Loucy (cell line): ENCODE data around the gene TMEM161A.

Experiments
- H2AFZ ChIP-seq: fragments of 200-600 bp; sonication (generic); 2 replicates; pipeline ENCODE4 v1.6.0; 2016; ENCODE audit warnings: antibody characterized with exemption, mild to moderate bottlenecking, low read length, moderate library complexity
- H3F3A ChIP-seq: fragments of 200-600 bp; 2 replicates; pipeline ENCODE4 v1.6.0; 2016; ENCODE audit warnings: antibody characterized with exemption, low read depth, mild to moderate bottlenecking
- H3K27me3 ChIP-seq: fragments of 200-600 bp; sonication (generic); 2 replicates; pipeline ENCODE4 v1.6.1; 2014; ENCODE audit warnings: low read length, mild to moderate bottlenecking; ENCODE audit not compliant: insufficient read depth, poor library complexity, severe bottlenecking
- H3K36me3 ChIP-seq: fragments of 200-600 bp; sonication (generic); 2 replicates; pipeline ENCODE4 v1.6.1; 2016; ENCODE audit warnings: low read length; ENCODE audit not compliant: insufficient read depth
- H3K4me1 ChIP-seq: fragments of 200-600 bp; sonication (generic); 2 replicates; pipeline ENCODE4 v1.5.1; 2014; ENCODE audit warnings: low read length, mild to moderate bottlenecking; ENCODE audit not compliant: insufficient read depth, poor library complexity, severe bottlenecking
- H3K4me2 ChIP-seq: fragments of 200-600 bp; sonication (generic); 2 replicates; pipeline ENCODE4 v1.6.0; 2014; ENCODE audit warnings: antibody characterized with exemption, low read length, low read depth, mild to moderate bottlenecking; ENCODE audit not compliant: poor library complexity, severe bottlenecking
- H3K4me3 ChIP-seq: fragments of 200-600 bp; sonication (generic); 2 replicates; pipeline ENCODE4 v1.5.1; 2014; ENCODE audit warnings: low read length, mild to moderate bottlenecking, mixed read lengths; ENCODE audit not compliant: poor library complexity, severe bottlenecking
- H3K79me2 ChIP-seq: fragments of 200-600 bp; sonication (generic); 2 replicates; pipeline ENCODE4 v1.6.1; 2014; ENCODE audit warnings: low read length; ENCODE audit not compliant: insufficient read depth
- H3K9ac ChIP-seq: fragments of 200-600 bp; sonication (generic); 2 replicates; pipeline ENCODE4 v1.6.0; 2014; ENCODE audit warnings: mild to moderate bottlenecking, low read depth, low read length, moderate library complexity; ENCODE audit not compliant: poor library complexity, severe bottlenecking
- H3K9me2 ChIP-seq: fragments of 200-600 bp; sonication (generic); replicated peaks from 2 replicates; pipeline ENCODE4 v1.6.1; 2016; ENCODE audit warnings: low read depth, low read length, mixed read lengths
- H3K9me3 ChIP-seq: fragments of 200-600 bp; sonication (generic); 2 replicates; pipeline ENCODE4 v1.6.1; 2014; ENCODE audit warnings: mild to moderate bottlenecking, antibody characterized with exemption, low read length, low read depth; ENCODE audit not compliant: insufficient read depth
- H4K20me1 ChIP-seq: fragments of 200-600 bp; sonication (generic); 2 replicates; pipeline ENCODE4 v1.6.0; 2014; ENCODE audit warnings: antibody characterized with exemption, low read length, mild to moderate bottlenecking; ENCODE audit not compliant: insufficient read depth, poor library complexity, severe bottlenecking
- EZH2phosphoT487 ChIP-seq: fragments of 200-600 bp; IDR thresholded peaks from 2 replicates; pipeline ENCODE4 v1.6.1; 2018; ENCODE audit warnings: antibody characterized with exemption, mild to moderate bottlenecking, moderate library complexity, borderline replicate concordance
- TF ChIP-seq, protein P1 (sequence below): fragments of 200-600 bp; sonication (generic); conservative IDR thresholded peaks from 2 replicates; pipeline ENCODE4 v1.5.1; 2014; ENCODE audit warnings: mild to moderate bottlenecking, antibody characterized with exemption, low read length

TMEM161A gene

DNA sequence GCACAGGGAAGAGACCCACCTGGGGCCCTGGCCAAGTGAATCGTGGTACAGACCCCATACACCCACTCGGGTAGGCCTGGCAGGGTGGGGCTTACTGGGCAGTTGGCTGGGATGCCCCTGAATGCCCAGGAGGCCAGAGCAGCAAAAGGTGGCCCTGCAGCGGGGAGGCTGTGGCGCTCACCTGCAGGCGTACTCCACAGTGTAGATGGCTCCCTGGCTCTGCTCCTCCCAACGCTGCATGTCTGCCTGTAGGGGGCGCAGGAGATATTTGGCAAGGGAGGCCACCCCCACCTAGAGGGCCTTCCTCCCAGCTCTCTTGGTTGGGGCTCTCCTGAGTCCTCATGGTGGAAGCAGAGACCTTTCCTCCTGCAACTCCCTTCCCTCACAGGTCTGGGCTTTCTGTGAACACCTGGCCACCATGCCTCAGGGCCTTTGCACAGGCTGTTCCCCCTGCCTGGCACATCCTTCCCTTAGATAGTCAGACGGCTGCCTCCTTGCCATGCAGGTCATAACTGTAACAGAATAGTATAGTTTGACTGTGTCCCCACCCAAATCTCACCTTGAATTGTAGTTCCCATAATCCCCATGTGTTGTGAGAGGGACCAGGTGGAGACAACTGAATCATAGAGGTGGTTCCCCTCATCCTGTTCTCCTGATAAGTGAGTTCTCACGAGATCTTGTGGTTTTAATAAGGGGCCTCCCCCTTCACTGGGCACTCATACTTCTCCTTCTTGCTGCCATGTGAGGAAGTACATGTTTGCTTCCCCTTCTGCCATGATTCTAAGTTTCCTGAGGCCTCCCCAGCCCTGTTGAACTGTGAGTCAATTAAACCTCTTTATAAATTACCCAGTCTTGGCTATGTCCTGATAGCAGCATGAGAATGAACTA, 47.8 kb upstream of the TMEM161A start:
- peaks cover 21% of the 10 kb centered on the region for H3K79me2 ChIP-seq
- H3K9ac ChIP-seq, result no peak overlapping the region
- no peaks in the 10 kb centered on the region for H3F3A ChIP-seq
- peaks cover under 1% of the 10 kb centered on the region for H4K20me1 ChIP-seq
- TF ChIP-seq, protein P1, sequence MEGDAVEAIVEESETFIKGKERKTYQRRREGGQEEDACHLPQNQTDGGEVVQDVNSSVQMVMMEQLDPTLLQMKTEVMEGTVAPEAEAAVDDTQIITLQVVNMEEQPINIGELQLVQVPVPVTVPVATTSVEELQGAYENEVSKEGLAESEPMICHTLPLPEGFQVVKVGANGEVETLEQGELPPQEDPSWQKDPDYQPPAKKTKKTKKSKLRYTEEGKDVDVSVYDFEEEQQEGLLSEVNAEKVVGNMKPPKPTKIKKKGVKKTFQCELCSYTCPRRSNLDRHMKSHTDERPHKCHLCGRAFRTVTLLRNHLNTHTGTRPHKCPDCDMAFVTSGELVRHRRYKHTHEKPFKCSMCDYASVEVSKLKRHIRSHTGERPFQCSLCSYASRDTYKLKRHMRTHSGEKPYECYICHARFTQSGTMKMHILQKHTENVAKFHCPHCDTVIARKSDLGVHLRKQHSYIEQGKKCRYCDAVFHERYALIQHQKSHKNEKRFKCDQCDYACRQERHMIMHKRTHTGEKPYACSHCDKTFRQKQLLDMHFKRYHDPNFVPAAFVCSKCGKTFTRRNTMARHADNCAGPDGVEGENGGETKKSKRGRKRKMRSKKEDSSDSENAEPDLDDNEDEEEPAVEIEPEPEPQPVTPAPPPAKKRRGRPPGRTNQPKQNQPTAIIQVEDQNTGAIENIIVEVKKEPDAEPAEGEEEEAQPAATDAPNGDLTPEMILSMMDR, result peak; percentile 87
- no peak for TF ChIP-seq EZH2phosphoT487
- H3K27me3 ChIP-seq, result no peaks in the 10 kb centered on the region
- no peaks in the 10 kb centered on the region for H3K9me2 ChIP-seq
- peaks cover 9% of the 10 kb centered on the region for H3K4me1 ChIP-seq
- no peak overlapping the region for H2AFZ ChIP-seq
- no peaks in the 10 kb centered on the region for H3K9me3 ChIP-seq
- no peak overlapping the region for H3K4me2 ChIP-seq
- H3K4me3 ChIP-seq, result no peak overlapping the region
- peaks cover 8% of the 10 kb centered on the region; the same call in 1 of the 2 replicates for H3K36me3 ChIP-seq

DNA sequence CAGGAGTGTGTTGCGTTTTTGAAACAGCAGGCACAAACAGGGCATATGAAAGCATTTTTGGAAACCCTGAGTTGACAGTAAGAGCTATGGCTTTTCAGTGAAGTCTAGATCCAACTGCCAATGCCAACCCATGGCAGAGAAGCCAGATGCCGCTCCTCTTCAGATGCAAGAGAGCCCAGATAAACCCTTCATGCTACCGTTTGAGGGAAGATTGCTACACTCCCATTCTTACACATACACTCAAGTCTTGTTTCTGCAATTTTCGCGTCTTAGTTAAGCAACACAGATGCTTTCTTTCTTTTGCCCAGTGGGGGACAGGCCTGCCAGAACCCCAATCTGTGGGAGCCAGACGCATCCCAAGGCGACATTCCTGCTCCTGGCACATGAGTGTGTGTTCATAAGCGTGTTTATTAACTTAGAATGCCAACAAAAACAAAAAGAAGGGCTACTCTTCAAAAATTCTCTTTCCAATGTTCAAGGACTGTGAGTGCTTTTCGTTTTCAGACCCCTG, 43.3 kb upstream of the TMEM161A start:
- Histone ChIP-seq H4K20me1 (no peaks in the 10 kb centered on the region), H2AFZ (no peak overlapping the region), H3K4me2 (no peak overlapping the region), H3K9me3 (no peaks in the 10 kb centered on the region), H3K4me3 (no peak overlapping the region), H3F3A (no peaks in the 10 kb centered on the region), H3K36me3 (peaks cover 8% of the 10 kb centered on the region; the same call in 1 of the 2 replicates), H3K79me2 (no peaks in the 10 kb centered on the region), H3K9ac (no peak overlapping the region), H3K4me1 (no peaks in the 10 kb centered on the region), H3K27me3 (no peaks in the 10 kb centered on the region), H3K9me2 (no peaks in the 10 kb centered on the region)
- TF ChIP-seq EZH2phosphoT487, result no peak
- TF ChIP-seq, protein P1, result no peak

DNA sequence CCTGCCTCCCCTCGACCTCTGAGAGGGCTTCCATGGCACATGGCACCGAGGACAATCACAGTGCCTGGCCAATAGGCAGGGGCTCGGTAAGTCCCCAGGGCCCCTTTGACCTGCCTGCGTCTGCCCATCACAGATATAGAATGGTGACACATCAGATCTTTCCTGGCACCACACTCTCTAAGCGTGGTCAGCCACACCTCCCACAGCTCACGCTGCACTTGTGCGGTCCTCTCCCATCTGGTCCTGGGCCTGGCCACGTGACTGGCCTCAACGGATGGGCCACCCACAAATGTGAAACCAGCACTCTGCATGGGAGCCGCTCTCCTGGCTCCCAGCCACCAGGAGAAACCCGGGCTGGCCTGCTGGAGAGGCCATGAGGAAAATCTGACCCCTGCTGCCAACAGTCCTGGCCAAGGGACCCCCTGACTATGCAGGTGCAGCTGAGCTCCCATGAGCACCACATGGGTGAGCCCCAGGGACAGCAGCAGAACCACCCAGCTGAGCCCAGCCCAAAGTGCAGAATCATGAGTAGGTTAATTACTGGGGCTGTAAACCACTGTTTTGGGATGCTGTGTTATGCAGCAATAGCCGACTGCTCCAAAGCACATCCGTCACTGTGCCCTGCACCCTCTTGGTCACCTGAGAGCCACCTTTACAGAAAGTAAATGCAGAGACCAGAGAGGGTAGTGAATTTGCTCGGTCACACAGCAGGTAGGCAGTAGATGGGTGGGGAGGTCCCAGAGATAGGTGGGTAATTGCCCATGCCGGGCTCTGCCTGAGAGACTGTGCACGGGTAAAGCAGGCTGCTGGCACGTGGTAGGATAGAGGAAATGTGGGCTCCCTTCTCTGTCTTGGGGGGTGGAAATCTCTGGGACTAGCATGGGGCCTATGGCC, 41.5 kb upstream of the TMEM161A start:
- no peaks in the 10 kb centered on the region for H3K9me3 ChIP-seq
- H3K79me2 ChIP-seq, result no peaks in the 10 kb centered on the region
- TF ChIP-seq, protein P1, result no peak
- H3K36me3 ChIP-seq, result peaks cover 8% of the 10 kb centered on the region; the same call in 1 of the 2 replicates
- H3K4me3 ChIP-seq, result no peak overlapping the region
- H3K27me3 ChIP-seq, result no peaks in the 10 kb centered on the region
- no peaks in the 10 kb centered on the region for H4K20me1 ChIP-seq
- no peaks in the 10 kb centered on the region for H3K4me1 ChIP-seq
- H3F3A ChIP-seq, result no peaks in the 10 kb centered on the region
- H3K4me2 ChIP-seq, result no peak overlapping the region
- H3K9me2 ChIP-seq, result no peaks in the 10 kb centered on the region
- no peak overlapping the region for H3K9ac ChIP-seq
- no peak overlapping the region for H2AFZ ChIP-seq
